DMS79 (cell line): ENCODE results near the gene PLLP.

Source experiments
- DNase-seq: peaks from one replicate; lab custom pipeline; 2025; lab: John Stamatoyannopoulos, UW

The PLLP gene

GRCh38 chr16:57256601-57257395 lies 27.7 kb downstream of the PLLP start:
- no peak for DNase-seq

- no peak for DNase-seq
Observed at GRCh38 chr16:57255686-57256415, 28.6 kb downstream of the PLLP start.

- no peak for DNase-seq
Observed at GRCh38 chr16:57253466-57253865, 31.0 kb downstream of the PLLP start.

- DNase-seq = no peak
Observed at GRCh38 chr16:57252148-57252721, 32.2 kb downstream of the PLLP start.

GRCh38 chr16:57251352-57251751 lies 33.1 kb downstream of the PLLP start:
- DNase-seq = no peak

GRCh38 chr16:57245472-57246113 lies 38.9 kb downstream of the PLLP start:
- no peak for DNase-seq

GRCh38 chr16:57244767-57245471 lies 39.6 kb downstream of the PLLP start, which contains the start of gene ARL2BP:
TSS of gene ARL2BP (plus strand) at chr16:57245259. CDS start at chr16:57245368, 109 bp downstream.
- DNase-seq = peak; percentile 86

GRCh38 chr16:57244463-57244766 lies 40.1 kb downstream of the PLLP start:
- DNase-seq = no peak

GRCh38 chr16:57242650-57243049 lies 41.8 kb downstream of the PLLP start:
- DNase-seq = no peak

GRCh38 chr16:57240851-57241250 lies 43.6 kb downstream of the PLLP start:
- DNase-seq = no peak

- DNase-seq = no peak
Observed at GRCh38 chr16:57239107-57239506, 45.4 kb downstream of the PLLP start.

- no peak for DNase-seq
Observed at GRCh38 chr16:57238682-57239081, 45.8 kb downstream of the PLLP start.

GRCh38 chr16:57236022-57236350 lies 48.5 kb downstream of the PLLP start:
- DNase-seq = no peak

- peak; percentile 49 for DNase-seq
Observed at GRCh38 chr16:57235128-57236021, 49.1 kb downstream of the PLLP start.

- DNase-seq = no peak
Observed at GRCh38 chr16:57234707-57235092, 49.8 kb downstream of the PLLP start.

- DNase-seq = no peak
Observed at GRCh38 chr16:57233944-57234706, 50.3 kb downstream of the PLLP start.

GRCh38 chr16:57231821-57232350 lies 52.6 kb downstream of the PLLP start:
- no peak for DNase-seq

- no peak for DNase-seq
Observed at GRCh38 chr16:57229079-57229478, 55.4 kb downstream of the PLLP start.

GRCh38 chr16:57226701-57227621 lies 57.5 kb downstream of the PLLP start:
- DNase-seq = no peak
